HG03439 (cell line): Measurements from ENCODE around the gene APOA4.

ENCODE experiments used
- ATAC-seq: cut with Tn5 transposase; IDR thresholded peaks from one replicate; pipeline ENCODE4 v1.9.1; 2021; ENCODE audit warnings: mild to moderate bottlenecking, moderate library complexity; ENCODE audit not compliant: unreplicated experiment

APOA4 gene

DNA sequence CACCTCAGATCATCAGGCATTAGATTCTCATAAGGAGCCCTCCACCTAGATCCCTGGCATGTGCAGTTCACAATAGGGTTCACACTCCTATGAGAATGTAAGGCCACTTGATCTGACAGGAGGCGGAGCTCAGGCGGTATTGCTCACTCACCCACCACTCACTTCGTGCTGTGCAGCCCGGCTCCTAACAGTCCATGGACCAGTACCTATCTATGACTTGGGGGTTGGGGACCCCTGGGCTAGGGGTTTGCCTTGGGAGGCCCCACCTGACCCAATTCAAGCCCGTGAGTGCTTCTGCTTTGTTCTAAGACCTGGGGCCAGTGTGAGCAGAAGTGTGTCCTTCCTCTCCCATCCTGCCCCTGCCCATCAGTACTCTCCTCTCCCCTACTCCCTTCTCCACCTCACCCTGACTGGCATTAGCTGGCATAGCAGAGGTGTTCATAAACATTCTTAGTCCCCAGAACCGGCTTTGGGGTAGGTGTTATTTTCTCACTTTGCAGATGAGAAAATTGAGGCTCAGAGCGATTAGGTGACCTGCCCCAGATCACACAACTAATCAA is 8.8 kb upstream of the APOA4 start:
- ATAC-seq = no peak

DNA sequence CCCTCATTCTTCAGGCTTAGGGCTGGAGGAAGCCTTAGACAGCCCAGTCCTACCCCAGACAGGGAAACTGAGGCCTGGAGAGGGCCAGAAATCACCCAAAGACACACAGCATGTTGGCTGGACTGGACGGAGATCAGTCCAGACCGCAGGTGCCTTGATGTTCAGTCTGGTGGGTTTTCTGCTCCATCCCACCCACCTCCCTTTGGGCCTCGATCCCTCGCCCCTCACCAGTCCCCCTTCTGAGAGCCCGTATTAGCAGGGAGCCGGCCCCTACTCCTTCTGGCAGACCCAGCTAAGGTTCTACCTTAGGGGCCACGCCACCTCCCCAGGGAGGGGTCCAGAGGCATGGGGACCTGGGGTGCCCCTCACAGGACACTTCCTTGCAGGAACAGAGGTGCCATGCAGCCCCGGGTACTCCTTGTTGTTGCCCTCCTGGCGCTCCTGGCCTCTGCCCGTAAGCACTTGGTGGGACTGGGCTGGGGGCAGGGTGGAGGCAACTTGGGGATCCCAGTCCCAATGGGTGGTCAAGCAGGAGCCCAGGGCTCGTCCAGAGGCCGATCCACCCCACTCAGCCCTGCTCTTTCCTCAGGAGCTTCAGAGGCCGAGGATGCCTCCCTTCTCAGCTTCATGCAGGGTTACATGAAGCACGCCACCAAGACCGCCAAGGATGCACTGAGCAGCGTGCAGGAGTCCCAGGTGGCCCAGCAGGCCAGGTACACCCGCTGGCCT is 7.2 kb upstream of the APOA4 start:
- ATAC-seq = no peak

DNA sequence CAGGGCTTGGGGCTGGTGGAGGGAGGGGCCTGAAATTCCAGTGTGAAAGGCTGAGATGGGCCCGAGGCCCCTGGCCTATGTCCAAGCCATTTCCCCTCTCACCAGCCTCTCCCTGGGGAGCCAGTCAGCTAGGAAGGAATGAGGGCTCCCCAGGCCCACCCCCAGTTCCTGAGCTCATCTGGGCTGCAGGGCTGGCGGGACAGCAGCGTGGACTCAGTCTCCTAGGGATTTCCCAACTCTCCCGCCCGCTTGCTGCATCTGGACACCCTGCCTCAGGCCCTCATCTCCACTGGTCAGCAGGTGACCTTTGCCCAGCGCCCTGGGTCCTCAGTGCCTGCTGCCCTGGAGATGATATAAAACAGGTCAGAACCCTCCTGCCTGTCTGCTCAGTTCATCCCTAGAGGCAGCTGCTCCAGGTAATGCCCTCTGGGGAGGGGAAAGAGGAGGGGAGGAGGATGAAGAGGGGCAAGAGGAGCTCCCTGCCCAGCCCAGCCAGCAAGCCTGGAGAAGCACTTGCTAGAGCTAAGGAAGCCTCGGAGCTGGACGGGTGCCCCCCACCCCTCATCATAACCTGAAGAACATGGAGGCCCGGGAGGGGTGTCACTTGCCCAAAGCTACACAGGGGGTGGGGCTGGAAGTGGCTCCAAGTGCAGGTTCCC is 6.5 kb upstream of the APOA4 start, which contains the start of gene APOC3:
Gene APOC3, plus strand, starts transcription at position 383 of the 659 bp plus-strand sequence. CDS start 676 bp downstream, outside the sequence.
- no peak for ATAC-seq

GRCh38 chr11:116828632-116829524 is 5.8 kb upstream of the APOA4 start:
- no peak for ATAC-seq

- ATAC-seq = no peak
Measured at GRCh38 chr11:116827461-116827860, 4.4 kb upstream of the APOA4 start.

DNA sequence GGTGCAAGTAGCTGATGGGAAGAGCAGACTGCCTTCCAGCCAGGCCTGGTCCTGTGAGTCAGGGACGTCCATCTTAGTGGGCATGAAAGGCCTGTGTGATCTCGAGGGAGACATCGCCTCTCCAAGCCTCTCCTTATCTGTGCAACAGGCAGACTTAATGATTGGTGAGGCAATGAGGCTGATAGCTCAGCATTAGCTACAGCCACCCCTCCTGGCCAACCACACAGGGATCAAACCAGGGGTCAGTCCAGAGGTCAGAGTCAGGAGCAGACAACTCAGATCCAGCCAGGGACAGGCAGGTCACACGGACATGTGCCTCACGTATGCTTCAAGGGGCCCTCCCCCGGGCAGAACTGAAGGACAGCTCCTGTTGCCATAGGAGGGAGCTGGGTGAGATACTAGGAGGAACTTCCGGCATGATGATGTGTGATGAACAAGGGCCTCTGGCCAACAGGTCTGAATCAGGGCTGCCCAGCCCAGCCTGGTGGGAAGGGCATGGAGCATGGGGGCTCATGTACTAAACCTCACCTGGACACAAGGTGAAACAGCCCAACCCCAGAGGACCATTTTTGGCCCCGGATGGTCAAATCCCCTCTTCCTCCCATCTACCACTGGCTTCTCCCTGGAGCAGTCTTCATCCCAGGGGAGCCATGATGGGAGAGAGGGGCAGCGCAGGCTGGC is 3.8 kb upstream of the APOA4 start:
- ATAC-seq = no peak

GRCh38 chr11:116825854-116826750 is 3.0 kb upstream of the APOA4 start:
- no peak for ATAC-seq

- no peak for ATAC-seq
Measured at GRCh38 chr11:116825434-116825833, 2.3 kb upstream of the APOA4 start.

- ATAC-seq = no peak
Measured at GRCh38 chr11:116822575-116822974, 529 bp downstream of the APOA4 start.

- no peak for ATAC-seq
Measured at GRCh38 chr11:116821050-116821918, 1.8 kb downstream of the APOA4 start.

GRCh38 chr11:116819049-116819448 is 4.1 kb downstream of the APOA4 start:
- ATAC-seq = no peak

GRCh38 chr11:116814502-116814901 is 8.6 kb downstream of the APOA4 start:
- ATAC-seq = no peak

DNA sequence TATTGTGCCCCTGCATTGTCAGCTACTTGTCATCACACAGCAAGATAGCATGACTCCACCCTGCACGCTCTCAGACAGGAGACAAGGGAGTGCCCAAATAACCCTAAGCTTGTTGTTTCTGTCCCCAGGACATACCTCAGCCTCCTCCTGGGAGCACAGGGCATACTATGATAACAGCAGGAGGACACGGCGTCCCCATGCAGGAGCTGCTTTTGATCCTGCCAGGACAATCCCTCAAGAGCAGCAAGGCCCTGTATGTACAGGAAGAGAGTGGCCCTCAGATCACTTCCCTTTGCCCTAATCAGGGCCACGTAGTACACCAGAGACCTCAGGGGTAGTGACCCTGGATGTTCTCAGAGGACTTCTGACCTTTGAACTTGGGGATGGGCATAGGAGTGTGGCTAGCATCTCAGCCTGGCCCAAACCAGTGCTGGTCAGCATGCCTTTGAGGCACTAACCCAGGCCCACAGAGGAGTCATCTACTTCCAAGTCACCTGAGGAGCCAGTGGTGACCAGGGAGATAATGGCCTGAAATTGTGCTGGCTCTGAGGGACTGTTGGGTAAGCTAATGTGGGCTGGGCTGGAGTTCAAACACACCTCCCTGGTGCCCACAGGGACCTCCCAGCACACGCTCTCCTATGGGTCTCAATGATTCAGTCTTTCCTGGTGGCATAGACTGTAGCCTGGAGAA is 9.2 kb downstream of the APOA4 start:
- ATAC-seq = no peak

GRCh38 chr11:116813170-116813569 is 9.9 kb downstream of the APOA4 start:
- no peak for ATAC-seq

DNA sequence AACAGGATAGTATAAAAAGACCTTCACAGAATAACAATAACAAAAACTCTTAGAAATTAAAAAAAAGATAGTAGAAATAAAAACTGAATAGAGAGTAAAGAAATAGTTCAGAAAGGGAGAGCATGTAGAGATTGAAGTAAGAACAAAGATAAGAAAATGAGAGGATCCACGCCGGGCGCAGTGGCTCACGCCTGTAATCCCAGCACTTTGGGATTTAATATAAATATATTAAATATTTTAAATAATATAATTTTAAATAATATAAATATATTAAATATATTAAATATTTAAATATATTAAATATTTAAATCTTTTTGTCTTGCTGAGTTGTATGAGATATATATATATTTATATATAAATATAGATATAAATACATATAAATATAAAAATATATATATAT is 11.0 kb downstream of the APOA4 start:
- ATAC-seq = no peak

DNA sequence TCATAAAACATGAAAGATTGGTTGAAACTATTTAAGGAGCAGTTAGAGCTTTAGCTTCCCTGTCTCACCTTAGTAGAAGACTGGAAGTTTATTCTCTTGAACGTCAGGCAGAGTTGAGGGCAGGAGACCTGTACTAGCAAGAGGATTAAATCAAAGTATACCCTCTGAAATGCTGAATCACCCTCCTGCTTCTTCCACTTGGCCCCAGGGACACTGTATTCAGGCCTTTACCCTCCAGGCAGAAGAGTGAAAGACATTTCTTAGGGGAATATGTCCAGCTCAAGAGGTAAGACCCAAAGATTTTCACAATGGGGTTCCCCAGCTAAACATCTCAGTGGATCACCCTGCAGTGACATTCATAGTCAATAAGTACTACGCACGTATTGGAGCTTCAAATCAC is 11.9 kb downstream of the APOA4 start:
- ATAC-seq = no peak

DNA sequence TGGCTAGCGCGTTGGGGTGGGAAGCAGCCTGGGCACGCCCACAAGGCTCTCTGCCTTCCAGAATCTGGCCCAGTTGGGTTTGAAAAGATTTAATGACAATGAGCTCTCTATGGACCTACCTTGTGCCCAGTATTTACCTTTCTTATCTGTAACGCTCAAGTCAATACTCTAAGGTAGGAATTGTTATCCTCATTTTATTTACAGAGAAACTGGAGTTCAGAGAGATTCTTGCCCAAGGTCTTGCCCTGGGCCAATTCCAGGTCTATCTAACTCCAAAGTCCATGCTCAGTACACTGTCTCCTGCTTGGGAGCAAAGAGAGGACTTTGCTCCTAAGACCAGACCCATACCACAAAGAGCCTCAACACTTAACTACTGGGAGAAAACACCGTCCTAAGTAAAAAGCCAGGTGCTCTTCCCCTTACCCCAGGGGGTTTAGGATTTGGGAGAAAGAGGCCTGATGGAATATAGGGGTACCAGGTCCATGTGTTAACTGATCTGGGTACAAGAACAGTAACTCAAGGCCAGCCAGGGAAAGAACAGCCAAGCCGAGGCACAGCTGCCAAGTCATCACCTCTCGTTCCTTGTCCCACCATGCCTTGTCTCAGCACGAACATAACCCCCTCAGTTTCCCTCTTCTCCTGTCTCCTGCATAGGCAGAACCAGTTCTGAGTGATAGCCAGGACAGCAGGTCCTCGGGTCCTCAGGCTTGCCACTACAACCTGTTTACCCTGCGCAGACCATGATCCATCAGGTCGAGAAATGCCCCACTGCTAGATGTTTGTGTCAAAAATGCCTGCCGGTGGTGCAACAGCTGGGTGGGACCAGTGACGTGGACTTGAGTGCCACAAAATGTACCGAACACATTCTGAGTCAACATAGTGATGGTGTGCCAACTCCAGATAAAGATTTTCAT is 14.6 kb downstream of the APOA4 start:
- ATAC-seq = no peak
